Activated CD4-positive, alpha-beta T cell treated with anti-CD3 and anti-CD28 coated beads, Interleukin-10, Interleukin-2, amounts not matched to agents 100 ng/mL and 50 ng/mL, durations not matched to agents 16 hours and 8 hours (primary cell): Measurements from ENCODE around the gene FIBCD1.
"Not testable (repeated sequence)": the region's sequence is repeated elsewhere in the genome, so short reads cannot be mapped to it uniquely, and the experiment has no call there.

Experiments
- DNase-seq: peaks from one replicate; pipeline ENCODE4 v3.0.0-alpha.2; 2020

FIBCD1 gene

DNA sequence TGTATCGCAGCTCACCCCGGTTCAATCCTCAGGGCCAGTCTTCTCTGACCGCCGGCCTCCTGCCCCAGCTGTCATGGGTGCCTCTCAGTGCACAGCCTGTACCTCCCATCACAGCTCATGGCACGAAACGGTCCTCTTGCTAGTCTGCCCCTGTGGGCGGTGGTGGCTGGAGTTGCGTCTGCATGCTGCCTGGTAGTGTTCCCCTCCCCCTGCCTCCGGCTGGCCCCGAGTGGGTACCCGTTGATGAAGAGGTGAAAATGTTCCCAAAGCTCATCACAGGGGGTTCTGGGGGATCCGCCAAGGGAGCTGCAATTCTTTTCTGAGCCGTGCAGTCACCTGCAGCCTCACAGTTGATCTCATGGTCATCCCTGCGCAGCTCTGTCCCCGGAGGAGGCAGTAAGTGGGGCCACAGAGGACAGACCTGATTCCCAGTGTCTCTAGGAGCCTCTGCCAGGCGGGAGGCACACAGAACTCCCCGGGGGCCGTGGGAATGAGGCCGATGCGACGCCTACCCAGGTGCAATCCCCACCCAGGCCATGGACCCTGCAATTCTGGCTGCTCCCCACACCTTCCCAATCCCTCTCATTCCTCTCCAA is 34.7 kb upstream of the FIBCD1 start:
- no peak for DNase-seq

DNA sequence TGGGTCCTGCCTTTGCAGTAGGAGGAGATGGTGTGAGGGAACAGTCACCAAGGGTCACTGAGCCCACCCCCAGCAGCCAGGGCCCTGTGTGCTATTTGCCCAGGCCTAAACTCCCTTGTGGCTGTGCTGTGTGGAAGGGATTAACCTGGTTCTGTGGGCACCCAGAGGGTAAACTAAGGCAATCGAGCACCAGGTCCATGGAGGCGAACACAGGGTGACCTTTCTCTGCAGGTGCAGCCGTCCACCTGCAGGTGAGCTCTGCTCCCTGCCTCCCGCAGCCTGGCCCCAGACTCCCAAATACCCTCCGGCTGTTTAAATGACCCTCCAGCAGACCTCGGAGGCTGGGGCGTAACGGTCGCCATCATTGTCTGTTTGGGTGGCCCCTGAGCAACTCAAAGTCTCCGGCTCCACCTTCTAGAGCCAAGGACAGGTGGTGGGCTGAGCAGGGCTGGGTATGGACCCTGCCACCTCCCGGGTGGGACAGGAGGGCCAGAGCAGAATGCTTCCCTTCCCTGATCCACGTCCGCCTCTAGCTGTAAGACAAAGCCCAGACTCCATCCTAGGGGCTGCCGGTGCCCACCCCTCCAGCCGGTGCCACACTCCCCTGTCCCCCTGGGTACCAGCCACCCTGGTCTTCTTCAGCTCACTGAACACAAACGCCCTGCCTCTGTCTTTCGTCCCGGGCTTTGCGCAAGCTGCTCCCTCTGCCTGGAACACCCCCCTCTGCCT is 34.1 kb upstream of the FIBCD1 start:
- no peak for DNase-seq

DNA sequence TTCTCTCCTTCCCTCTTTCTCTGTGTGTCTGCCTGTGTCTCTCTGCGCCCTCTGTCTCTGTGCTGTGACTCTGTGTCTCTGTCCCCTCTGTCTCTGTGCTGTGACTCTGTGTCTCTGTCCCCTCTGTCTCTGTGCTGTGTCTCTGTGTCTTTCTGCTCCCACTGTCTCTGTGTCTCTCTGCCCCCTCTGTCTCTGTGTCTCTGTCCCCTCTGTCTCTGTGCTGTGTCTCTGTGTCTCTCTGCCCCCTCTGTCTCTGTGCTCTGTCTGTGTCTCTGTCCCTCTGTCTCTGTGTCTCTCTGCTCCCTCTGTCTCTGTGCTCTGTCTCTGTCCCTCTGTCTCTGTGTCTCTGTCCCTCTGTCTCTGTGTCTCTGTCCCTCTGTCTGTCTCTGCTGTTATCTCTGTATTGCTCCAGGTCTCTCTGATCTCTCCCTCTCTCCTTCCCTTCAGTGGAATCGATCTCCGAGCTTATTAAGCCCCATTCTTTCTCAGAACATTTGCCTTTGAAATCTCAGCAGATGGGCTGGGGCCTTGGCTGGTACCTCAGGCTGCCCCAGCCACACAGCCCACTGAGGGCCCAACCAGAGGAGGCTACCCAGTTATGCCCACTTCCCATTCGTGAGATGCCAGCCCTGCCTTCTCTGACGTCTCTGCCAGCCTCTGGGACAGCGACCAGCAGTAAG is 33.4 kb upstream of the FIBCD1 start:
- DNase-seq = no peak

DNA sequence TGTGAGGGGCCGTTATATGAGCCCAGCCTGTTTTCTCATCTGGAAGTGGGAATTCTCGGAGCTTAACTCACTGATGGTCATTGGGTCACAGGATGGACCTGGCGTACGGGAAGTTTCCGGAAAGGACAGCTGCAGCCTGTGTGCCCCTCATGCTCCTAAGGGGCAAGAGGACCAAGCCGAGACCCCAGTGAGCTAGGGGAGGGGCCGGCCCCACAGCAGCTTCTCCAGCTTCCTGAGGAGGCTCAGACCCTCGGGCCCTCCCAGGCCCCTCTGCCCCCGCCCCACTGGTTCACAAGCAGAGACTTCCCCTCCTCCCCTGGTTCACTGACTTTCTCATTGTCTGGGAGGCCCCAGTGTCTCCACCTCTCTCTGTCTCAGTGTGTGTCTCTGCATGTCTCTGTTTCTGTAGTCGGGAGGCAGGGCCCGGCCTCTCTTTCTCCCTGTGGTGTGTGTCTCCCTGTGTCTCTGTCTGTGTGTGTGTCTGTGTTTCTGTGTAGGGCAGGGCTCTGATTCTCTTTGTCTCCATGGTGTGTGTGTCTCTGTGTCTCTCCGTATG is 32.3 kb upstream of the FIBCD1 start:
- no peak for DNase-seq

DNA sequence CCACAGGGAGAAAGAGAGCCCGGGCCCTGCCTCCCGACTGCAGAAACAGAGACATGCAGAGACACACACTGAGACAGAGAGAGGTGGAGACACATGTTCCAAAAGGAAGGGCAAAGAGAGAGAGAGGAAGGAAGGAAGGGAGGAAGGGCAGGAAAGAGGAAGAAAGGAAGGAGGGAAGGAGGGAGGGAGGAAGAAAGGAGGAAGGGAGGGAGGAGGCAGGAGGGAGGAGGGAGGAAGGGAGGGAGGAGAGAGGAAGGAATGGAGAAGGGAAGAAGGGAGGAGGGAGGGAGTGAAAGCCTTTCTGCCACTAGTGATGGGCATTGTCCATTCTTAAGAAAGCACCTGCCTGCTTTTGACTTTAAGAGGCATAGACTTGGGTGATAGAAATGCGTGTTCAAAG is 31.8 kb upstream of the FIBCD1 start:
- no peak for DNase-seq

DNA sequence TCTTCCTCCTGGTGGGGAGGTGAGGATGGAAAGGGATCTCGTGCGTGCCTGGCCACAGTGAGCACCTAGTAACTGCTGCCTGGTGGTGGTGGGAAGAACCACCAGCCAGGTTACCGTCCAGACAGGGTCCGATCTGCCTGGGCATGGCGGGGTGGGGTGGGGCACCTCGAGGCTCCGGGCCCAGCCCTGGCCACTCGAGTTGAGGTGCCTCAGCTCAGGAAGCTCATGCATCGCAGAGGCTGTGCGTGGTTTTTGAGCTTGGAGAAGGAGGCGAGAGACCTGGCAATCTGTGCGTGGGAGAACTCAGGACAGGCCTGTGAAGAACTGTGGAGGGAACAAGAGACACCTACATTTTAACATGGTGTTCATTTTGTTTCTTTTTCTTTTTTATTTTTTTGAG is 31.0 kb upstream of the FIBCD1 start:
- no peak for DNase-seq

DNA sequence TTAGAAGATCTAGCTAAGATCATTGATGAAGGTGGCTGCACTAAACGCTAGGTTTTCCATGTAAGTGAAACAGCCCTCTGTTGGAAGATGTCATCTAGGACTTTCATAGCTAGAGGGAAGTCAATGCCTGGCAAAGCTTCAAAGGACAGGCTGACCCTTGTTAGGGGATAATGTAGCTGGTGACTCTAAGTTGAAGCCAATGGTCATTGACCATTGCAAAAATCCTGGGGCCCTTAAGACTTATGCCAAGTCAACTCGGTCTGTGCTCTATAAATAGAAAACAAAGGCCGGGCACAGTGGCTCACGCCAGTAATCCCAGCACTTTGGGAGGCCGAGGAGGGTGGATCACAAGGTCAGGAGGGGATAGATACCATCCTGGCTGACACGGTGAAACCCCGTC is 26.6 kb upstream of the FIBCD1 start:
- no peak for DNase-seq

DNA sequence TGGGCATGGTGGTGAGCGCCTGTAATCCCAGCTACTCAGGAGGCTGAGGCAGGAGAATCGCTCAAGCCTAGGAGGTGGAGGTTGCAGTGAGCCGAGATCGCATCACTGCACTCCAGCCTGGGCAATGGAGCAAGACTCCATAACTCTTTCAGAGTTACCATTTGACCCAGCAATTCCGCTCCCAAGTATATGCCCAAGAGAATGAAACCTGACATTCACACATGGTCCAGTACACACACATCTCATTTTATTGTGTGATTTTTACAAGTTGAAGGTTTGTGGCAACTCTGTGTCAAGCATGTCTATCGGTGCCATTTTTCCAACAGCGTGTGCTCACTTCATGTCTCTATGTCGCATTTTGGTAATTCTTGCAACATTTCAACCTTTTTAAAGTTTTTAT is 24.9 kb upstream of the FIBCD1 start:
- DNase-seq = no peak

DNA sequence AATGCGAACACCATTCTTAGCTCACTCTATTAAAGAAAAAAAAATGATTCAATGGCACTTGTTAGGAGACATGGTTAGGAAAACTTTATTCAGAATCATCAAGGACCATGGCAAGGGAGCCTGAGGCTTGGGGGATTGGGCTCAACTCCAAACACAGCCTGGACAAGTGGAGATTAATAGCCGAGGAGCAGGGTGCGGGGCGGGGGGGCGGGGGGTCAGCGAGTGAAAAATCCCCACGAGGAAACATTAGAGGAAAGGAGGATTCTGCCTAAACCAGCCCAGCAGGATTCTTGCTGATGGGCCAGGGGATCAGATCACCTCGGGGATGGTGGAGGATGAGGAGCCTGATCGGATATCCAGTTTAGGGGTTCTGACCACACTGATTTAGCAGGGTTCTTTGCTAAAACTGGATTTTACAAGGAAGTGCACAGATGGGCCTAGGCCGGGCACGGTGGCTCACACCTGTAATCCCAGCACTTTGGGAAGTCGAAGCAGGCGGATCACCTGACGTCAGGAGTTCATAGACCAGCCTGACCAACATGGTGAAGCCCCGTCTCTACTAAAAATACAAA is 24.4 kb upstream of the FIBCD1 start:
- DNase-seq = no peak

DNA sequence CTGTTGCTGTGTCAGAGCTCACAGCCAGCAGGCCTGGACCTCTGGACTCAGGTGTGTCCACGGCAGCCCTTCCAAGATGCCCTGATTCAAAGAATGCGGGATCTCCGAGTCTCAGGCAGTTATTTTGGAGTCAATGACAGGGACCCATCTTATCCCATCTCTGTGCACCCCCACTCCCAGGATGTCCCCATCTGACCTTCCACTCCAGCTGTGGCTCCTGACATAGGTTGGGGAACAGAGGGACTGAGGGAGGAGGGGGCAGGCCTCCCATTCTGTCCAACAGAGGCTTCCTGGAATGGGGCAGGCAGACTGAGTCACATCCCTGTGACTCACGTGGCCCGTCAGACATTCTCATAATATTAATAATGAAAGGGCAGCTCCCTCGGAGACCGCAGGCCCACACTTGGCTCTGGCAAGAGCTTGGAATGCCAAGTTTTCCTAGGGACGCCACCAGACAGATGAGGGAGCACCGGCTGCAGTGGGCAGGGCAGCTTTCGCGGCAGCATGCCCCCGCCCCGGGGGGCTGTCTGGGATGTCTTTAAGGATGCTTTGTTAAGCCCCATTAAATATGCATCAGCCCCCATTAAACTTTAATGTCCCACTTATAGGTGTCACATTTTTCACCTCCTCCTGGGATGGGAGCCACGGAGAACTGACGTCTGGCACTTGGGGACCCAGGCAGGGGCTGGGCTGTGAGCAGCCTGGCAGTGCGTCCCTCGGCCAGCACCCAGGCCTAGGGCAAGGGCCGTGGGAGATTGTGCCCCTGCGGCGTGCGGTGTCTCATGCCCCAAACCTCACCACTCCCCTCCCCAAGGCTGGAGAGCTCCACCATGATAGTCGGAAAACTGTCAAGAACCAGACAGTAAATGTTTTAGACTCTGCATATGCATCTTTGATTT is 23.6 kb upstream of the FIBCD1 start:
- DNase-seq = no peak

DNA sequence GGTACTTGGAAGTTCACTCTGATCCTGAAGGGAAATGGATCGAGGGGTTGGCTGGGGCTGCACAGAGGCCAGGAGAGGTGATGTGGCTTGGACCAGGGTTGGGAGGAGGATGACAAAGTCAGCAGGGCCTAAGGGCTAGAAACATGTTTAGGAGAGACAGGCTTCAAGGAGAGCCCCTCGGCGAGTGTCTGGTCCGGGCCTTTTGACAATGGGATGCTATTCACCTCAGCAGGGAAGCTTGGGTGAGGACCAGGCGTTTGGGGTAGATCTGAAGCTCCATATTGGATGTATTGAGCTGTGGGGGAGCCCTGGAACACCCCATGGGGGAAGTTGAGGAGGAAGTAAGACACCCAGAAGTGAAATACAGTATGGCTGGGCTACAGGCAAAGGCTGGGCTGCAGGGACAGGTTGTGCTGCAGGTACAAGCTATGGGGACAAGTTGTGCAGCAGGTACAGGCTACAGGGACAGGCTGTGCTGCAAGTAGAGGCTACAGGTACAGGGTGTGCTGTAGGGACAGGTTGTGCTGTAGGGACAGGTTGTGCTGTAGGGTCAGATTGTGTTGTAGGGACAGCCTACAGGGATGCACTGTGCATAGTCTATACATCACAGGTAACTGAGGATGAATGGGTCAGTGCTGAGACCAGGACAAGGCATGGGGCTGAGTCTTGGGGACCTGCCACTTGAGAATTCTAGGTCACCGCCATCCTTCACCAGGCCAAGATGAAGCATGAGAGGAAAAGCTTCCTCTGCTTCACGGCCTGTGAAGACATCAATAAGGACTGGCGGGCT is 22.7 kb upstream of the FIBCD1 start:
- no peak for DNase-seq

DNA sequence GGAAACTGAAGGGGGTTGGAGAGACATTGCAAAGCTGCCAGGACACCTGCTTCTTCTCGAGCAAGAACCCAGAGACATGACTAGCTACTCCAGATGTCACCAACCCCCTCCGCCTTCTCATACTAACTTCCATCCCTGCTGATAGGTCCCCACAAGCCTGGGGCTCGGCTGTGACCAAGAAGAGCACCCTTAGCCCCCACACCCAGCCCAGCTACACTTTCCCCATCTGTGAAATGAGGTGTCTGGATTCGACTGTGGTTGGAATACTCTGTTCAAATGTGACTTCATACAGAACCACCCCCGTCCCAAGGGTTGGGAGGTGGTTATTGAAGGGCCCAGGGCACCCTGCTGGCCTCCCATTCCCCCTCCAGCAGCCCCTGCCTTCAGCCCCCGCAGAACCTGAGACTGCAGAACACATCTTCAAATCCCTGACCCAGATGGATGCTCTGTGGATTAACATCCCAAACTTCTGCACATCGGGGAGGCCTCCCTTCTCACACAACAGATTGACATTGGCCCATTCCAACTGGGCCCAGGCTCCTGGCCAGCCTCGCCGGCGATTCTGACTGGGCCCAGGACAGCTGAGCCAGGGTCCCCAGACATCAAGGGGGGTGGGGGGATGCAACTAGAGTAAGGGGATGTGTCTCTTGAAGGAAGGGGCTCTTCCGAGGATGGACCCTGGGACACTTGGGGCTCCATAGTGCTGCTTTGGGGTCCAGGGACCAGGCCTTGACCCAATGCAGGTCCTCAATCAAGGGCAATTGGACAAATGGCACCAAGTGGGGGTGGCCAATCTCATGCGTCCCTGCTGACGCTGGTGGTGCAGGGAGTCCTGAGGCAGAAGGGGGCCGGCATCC is 21.7 kb upstream of the FIBCD1 start:
- DNase-seq = no peak

DNA sequence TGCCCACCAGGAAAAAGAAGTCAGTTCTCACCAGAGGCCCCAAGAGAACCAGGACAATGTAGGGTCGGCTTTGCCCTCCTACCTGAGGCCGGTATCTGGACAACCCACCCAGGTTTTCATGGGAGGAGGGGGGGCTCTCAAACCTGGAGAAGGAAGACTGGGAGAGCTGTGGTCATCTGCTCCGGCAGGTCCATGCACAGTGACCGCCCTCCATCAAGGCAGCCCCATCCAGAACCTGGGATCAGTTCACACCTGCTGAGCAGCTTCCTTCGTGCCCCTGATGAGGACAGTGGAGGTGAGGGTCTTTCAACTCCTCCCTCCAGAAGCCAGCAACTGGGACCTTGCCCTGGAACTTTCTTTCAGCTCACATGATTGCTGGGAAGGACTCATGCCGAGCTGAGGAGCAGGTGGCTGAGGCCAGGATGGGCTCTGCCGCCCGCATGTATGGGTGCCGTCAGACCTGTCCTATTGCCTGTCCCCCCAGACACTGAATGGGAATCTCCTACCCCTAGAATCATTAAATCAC is 20.8 kb upstream of the FIBCD1 start:
- DNase-seq = no peak

DNA sequence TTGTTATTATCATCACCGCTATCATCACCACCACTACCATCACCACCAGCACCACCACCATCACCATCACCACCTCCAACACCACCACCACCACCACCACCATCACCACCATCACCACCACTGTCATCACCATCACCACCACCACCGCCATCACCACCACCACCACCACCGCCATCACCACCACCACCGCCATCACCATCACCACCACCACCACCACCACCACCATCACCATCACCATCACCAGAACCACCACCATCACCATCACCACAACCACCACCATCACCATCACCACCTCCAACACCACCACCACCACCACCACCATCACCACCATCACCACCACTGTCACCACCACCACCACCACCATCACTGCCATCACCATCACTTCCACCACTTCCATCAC is 19.5 kb upstream of the FIBCD1 start:
- not testable (repeated sequence) for DNase-seq

DNA sequence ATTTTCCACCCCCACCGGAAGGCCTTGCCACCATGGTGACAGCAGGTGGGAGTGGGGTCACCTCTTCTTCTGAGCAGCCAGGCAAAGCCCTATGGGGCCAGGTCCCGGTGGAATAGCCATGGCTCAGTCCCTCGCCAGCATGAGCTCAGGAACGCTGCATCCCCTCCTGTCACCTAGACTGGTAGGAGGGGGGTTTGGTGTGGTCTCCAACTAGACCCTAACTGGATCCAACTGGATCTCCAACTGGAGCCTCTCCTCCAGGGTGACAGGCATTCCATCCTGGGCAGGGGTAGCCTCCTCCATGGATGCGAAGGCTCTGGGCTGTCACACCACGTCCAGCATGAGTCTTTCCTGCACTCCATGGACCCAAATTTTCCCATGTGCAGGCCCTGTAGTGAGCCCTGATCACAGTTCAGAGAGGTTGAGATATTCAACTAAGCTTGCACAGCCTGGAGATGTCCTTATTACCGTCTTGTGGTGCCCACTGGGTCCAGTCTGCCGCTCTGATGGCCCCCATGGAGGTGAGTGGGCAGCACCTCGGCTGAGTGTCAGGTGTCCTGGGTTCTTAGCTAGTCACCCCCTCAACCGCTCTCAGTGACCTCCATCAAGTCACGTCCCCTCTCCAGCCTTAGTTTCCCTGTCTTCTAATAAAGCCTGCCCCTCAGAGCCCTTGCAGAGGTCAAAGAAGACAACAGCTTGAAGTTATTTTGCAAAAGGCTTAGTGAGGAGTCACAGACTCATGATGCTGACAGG is 18.6 kb upstream of the FIBCD1 start:
- DNase-seq = no peak

DNA sequence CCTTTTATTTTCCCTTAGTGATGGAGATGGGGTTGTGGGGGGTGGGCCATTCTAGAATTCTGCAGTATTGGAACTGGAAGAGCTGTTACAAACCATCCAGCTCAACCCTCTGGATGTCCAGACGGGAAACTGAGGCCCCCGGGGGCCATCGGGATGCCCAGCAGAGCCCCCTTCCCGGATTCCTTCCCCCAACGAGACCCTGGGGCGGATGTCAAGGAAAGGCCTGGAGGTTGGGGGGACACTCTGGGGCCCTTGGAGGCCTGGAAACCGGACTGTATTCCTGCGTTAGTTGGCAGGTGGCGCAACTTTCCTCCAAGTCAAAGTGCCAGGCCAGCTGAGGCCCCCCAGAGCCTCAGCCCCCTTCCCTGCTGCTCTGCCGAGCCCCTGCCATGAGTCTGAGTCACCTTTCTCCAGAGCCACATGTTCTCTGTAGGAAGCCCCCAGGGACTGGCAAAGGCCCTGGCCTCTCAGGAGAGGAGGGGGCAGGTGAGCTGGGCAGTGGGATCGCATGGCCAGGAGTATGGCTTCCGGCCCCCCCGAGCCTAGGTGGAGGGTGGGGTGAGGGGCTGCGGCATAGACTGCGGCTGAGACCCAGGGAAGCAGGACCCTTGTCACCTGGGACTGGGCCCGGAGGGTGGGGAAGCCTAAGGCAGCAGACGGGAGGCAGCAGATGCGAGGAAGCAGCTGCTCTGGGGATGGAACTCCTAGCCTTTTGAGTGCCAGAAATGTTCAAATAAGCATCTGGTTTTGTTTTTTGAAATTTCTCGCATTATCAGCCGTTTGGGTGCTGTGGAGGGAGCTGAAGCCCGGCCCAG is 17.8 kb upstream of the FIBCD1 start:
- no peak for DNase-seq

DNA sequence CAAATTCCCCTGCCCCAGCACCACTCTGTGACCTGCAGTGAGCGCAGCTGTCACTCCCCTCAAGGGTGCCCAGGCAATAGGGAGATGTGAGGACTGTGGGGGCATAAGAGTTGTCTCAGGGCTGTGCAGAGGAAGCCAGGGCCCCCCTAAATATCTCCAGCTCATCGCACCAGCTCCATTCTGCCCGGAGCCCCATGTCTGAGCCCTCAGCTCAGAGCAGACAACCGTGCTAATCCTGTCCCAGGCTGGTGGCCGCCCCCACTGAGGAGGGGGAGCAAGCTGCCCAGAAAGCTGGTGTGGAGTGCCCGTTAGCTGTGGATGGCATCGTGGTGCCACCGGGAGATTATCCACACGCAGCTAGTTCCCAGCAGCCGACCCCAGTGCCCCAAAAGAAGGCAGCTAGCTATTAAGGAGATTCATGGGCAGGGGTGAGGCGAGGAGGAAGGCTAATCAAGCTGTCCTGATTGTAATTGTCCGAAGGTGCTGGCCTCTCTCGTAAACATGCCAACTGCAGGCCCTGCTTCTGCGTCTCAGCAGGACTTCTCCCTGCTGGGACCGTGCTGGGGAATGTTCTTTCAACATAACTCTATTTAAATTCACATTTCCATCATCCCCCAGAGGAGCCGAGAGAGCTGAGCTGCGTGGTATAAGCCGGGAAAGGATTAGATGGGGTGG is 17.0 kb upstream of the FIBCD1 start:
- DNase-seq = no peak

DNA sequence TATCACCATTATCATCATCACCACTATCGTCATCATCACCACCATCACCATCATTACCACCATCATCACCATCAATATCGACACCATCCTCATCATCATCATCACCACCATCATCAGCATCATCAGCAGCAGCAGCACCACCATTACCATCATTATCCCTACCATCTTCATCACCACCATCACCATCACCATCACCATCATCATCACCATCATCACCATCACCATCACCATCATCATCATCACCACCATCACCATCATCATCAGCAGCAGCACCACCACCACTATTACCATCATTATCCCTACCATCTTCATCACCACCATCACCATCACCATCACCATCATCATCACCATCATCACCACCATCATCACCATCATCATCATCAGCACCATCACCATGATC is 15.9 kb upstream of the FIBCD1 start:
- not testable (repeated sequence) for DNase-seq
